Measurements from ENCODE around the gene TCF21. TPM values are rescaled to one million over a fixed set of nuclear protein-coding genes. Genes with fewer than 3 reads are reported as not detected.
"Not testable (repeated sequence)": the region's sequence is repeated elsewhere in the genome, so short reads cannot be mapped to it uniquely, and the experiment has no call there.

TCF21 gene
- 10 to 100 TPM in 1 of 2 donors, 1 to 10 TPM in 1; 7.8 to 18.2 TPM for total RNA-seq
- long read RNA-seq, full-length matches to known transcripts: 13 of 15 reads
- long read RNA-seq, partial matches to known transcripts: 2 of 15 reads
- long read RNA-seq, other reads (novel, unspliced or antisense): 0 of 15 reads

GRCh38 chr6:133888929-133889556 lies at the start of gene TCF21:
Gene TCF21 (plus strand): TSS chr6:133889113. CDS start chr6:133889398, 285 bp downstream.
- peak; percentile 81 to 87 for ATAC-seq
- intact Hi-C loops (cut with DNase I): no loop called here
- peak; percentile 54 for DNase-seq

- DNase-seq (no peak), ATAC-seq (no peak)
- intact Hi-C loops (cut with DNase I): no loop called here
Observed at GRCh38 chr6:133841176-133841575, 47.7 kb upstream of the TCF21 start.

GRCh38 chr6:133843098-133843497 lies 45.8 kb upstream of the TCF21 start:
- ATAC-seq (no peak), DNase-seq (no peak)
- intact Hi-C loops (cut with DNase I): no loop called here

GRCh38 chr6:133844709-133845108 lies 44.2 kb upstream of the TCF21 start:
- DNase-seq: no peak
- ATAC-seq: peak in 1 of 2 donors; percentile 59
- intact Hi-C loops (cut with DNase I): no loop called here

- intact Hi-C loops (cut with DNase I): no loop called here
- ATAC-seq: no peak
- DNase-seq: no peak
Observed at GRCh38 chr6:133854041-133854363, 34.9 kb upstream of the TCF21 start.

GRCh38 chr6:133854364-133855275 lies 34.3 kb upstream of the TCF21 start:
- DNase-seq (no peak), ATAC-seq (peak in 1 of 2 donors; percentile 47)
- intact Hi-C loops (cut with DNase I): no loop called here

- no peak for ATAC-seq
- DNase-seq: no peak
- intact Hi-C loops (cut with DNase I): no loop called here
Observed at GRCh38 chr6:133855276-133855990, 33.5 kb upstream of the TCF21 start.

- ATAC-seq (no peak), DNase-seq (no peak)
- intact Hi-C loops (cut with DNase I): no loop called here
Observed at GRCh38 chr6:133855991-133856370, 32.9 kb upstream of the TCF21 start.

GRCh38 chr6:133856911-133857310 lies 32.0 kb upstream of the TCF21 start:
- intact Hi-C loops (cut with DNase I): no loop called here
- ATAC-seq (no peak), DNase-seq (no peak)

- intact Hi-C loops (cut with DNase I): no loop called here
- ATAC-seq (no peak), DNase-seq (no peak)
Observed at GRCh38 chr6:133857696-133858095, 31.2 kb upstream of the TCF21 start.

GRCh38 chr6:133861337-133861736 lies 27.6 kb upstream of the TCF21 start:
- intact Hi-C loops (cut with DNase I); DNase-seq; ATAC-seq: not testable (repeated sequence)

GRCh38 chr6:133863228-133863627 lies 25.7 kb upstream of the TCF21 start:
- ATAC-seq: no peak
- intact Hi-C loops (cut with DNase I): no loop called here
- no peak for DNase-seq

- intact Hi-C loops (cut with DNase I): no loop called here
Observed at GRCh38 chr6:133865680-133866079, 23.2 kb upstream of the TCF21 start.

GRCh38 chr6:133871131-133871530 lies 17.8 kb upstream of the TCF21 start:
- ATAC-seq (no peak), DNase-seq (no peak)
- intact Hi-C loops (cut with DNase I): no loop called here

More at GRCh38 chr6:133865680-133866079, 23.2 kb upstream of the TCF21 start:
- ATAC-seq: no peak
- DNase-seq: no peak

- ATAC-seq (no peak), DNase-seq (no peak)
- intact Hi-C loops (cut with DNase I): no loop called here
Observed at GRCh38 chr6:133873538-133873937, 15.4 kb upstream of the TCF21 start.

GRCh38 chr6:133877116-133877515 lies 11.8 kb upstream of the TCF21 start:
- no peak for ATAC-seq
- intact Hi-C loops (cut with DNase I): no loop called here

GRCh38 chr6:133880006-133880405 lies 8.9 kb upstream of the TCF21 start:
- DNase-seq: no peak
- intact Hi-C loops (cut with DNase I): no loop called here
- ATAC-seq: no peak

More at GRCh38 chr6:133877116-133877515, 11.8 kb upstream of the TCF21 start:
- DNase-seq: no peak

- DNase-seq (no peak), ATAC-seq (no peak)
- intact Hi-C loops (cut with DNase I): no loop called here
Observed at GRCh38 chr6:133880896-133881295, 8.0 kb upstream of the TCF21 start.

GRCh38 chr6:133886104-133886775 lies 2.7 kb upstream of the TCF21 start:
- ATAC-seq: no peak

More at GRCh38 chr6:133886104-133886775, 2.7 kb upstream of the TCF21 start:
- DNase-seq: no peak
- intact Hi-C loops (cut with DNase I): no loop called here
